GM12892 (cell line): ENCODE measurements around the gene AHNAK2.
"Not testable (repeated sequence)": the region's sequence is repeated elsewhere in the genome, so short reads cannot be mapped to it uniquely, and the experiment has no call there.

Experiments used
- POLR2A ChIP-seq: IDR thresholded peaks from 2 replicates; pipeline ENCODE4 v1.6.1; 2011; ENCODE audit warnings: low read depth, low read length, control low read depth
- POLR2AphosphoS5 ChIP-seq: IDR thresholded peaks from 2 replicates; pipeline ENCODE4 v1.6.1; 2011; ENCODE audit warnings: low read depth, low read length, control low read depth
- TAF1 ChIP-seq: IDR thresholded peaks from 2 replicates; pipeline ENCODE4 v1.6.1; 2011; ENCODE audit warnings: low read depth, mild to moderate bottlenecking, control low read depth, low read length, borderline replicate concordance

GRCh38 chr14:104950701-104951100, 27.5 kb downstream of the AHNAK2 start:
- TF ChIP-seq POLR2AphosphoS5, POLR2A, TAF1: not testable (repeated sequence)
